ENCODE data around the gene TRIP4. TPM values are rescaled to one million over a fixed set of nuclear protein-coding genes. Genes with fewer than 3 reads are reported as not detected.

The TRIP4 gene
- total RNA-seq, 1 experiment from 2014 or later: 21.7 TPM

GRCh38 chr15:64422697-64423096 is 35.1 kb downstream of the TRIP4 start:
- Histone ChIP-seq H3K9ac (ENCODE audit: extremely low read depth, insufficient read length, low read length) (no peak overlapping the region), H3K18ac (ENCODE audit: insufficient read length, low read depth, low read length) (no peak overlapping the region), H3K4ac (ENCODE audit: low read depth, low read length) (no peak overlapping the region), H4K20me1 (ENCODE audit: control insufficient read depth, insufficient read depth, insufficient read length) (no peaks in the 10 kb centered on the region), H2BK5ac (ENCODE audit: insufficient read length, low read length) (no peak overlapping the region), H2BK12ac (ENCODE audit: insufficient read length, low read depth, low read length) (no peak overlapping the region), H4K91ac (ENCODE audit: insufficient read length, low read depth, low read length) (no peak overlapping the region), H2BK120ac (ENCODE audit: low read depth, low read length, poor library complexity, severe bottlenecking) (no peak overlapping the region), H2BK20ac (ENCODE audit: low read depth, low read length, poor library complexity, severe bottlenecking) (no peak overlapping the region), H3K56ac (ENCODE audit: insufficient read length, low read depth, low read length) (no peak overlapping the region), H3T11ph (ENCODE audit: low read length) (no peak overlapping the region), H3K14ac (ENCODE audit: insufficient read depth, low read length) (no peak overlapping the region), H3K27me3 (ENCODE audit: insufficient read depth, low read length) (no peaks in the 10 kb centered on the region), H3K79me2 (ENCODE audit: insufficient read depth, low read length) (no peaks in the 10 kb centered on the region), H3K27ac (ENCODE audit: insufficient read length, low read depth, low read length) (no peak overlapping the region), H2AK5ac (ENCODE audit: insufficient read length, low read length) (no peak overlapping the region), H3K23ac (ENCODE audit: insufficient read length, low read depth, low read length) (no peak overlapping the region), H3K79me1 (ENCODE audit: insufficient read depth, low read depth, low read length, poor library complexity, severe bottlenecking) (no peaks in the 10 kb centered on the region), H2BK15ac (ENCODE audit: low read depth, low read length) (no peak overlapping the region), H4K8ac (replicated peaks; ENCODE audit: insufficient read length, low read depth, low read length) (no peak overlapping the region), H3K23me2 (ENCODE audit: insufficient read length, low read depth, low read length, poor library complexity, severe bottlenecking) (no peaks in the 10 kb centered on the region), H4K5ac (ENCODE audit: insufficient read length, low read depth, low read length) (no peak overlapping the region), H3K4me2 (ENCODE audit: insufficient read depth, insufficient read length, low read length) (no peak overlapping the region), H3K4me1 (ENCODE audit: insufficient read depth, low read length) (no peaks in the 10 kb centered on the region), H3K9me3 (ENCODE audit: control insufficient read depth, low read depth, low read length) (no peaks in the 10 kb centered on the region), H2AFZ (ENCODE audit: low read length) (no peak overlapping the region)
- H3K36me3 Mint-ChIP-seq (ENCODE audit: insufficient read depth in 1 of 3, low read depth in 3 of 3): peaks cover 6 to 67% (median 16%) of the 10 kb centered on the region in 3 experiments; a peak in 5 of 7 replicates
- no peak overlapping the region for H3K4me3 Mint-ChIP-seq
- no peak for DNase-seq
- no CpG with 5 or more reads among the region's 2 CpGs for WGBS (ENCODE audit: extremely low coverage, insufficient read length, low lambda C conversion rate)
- no peaks in the 10 kb centered on the region for H3K9me3 Mint-ChIP-seq
- H3K27ac Mint-ChIP-seq: no peak overlapping the region
- no peak for TF ChIP-seq CTCF (conservative IDR thresholded peaks at IDR 0.05)
- no peaks in the 10 kb centered on the region for H3K27me3 Mint-ChIP-seq (ENCODE audit: low read depth)
- H3K4me1 Mint-ChIP-seq: no peaks in the 10 kb centered on the region
